Omental fat pad (tissue), 4 donors: ENCODE measurements around the gene KBTBD3. TPM values are rescaled to one million over a fixed set of nuclear protein-coding genes. Genes with fewer than 3 reads are reported as not detected.

ENCODE experiments used
- ATAC-seq: fragments of 150-250 bp; one replicate; pipeline ENCODE4 v1.9.1; 2016; ENCODE audit warnings: mild to moderate bottlenecking, moderate library complexity; ENCODE audit not compliant: low FRiP score
- DNase-seq: peaks from one replicate; pipeline ENCODE4 v3.0.0-alpha.2; 2019; ENCODE audit warnings: low spot score
- CTCF ChIP-seq, 3 donors: fragments of 450-650 bp; IDR thresholded peaks; one replicate each; pipeline ENCODE4 v1.5.1; 2016 to 2017; ENCODE audit warnings: antibody characterized with exemption in 3 of 3, mild to moderate bottlenecking in 3 of 3, moderate library complexity in 2 of 3
- total RNA-seq, 4 donors: library from RNA; depleted of rRNA; stranded (reverse); fragments of >200 nt; gene quantifications; one replicate each; pipeline ENCODE4 v1.1.0, GENCODE V29; 2016

Gene KBTBD3
- total RNA-seq, 4 donors from 2014 or later: 2.5 to 12.0 (median 4.4) TPM

DNA sequence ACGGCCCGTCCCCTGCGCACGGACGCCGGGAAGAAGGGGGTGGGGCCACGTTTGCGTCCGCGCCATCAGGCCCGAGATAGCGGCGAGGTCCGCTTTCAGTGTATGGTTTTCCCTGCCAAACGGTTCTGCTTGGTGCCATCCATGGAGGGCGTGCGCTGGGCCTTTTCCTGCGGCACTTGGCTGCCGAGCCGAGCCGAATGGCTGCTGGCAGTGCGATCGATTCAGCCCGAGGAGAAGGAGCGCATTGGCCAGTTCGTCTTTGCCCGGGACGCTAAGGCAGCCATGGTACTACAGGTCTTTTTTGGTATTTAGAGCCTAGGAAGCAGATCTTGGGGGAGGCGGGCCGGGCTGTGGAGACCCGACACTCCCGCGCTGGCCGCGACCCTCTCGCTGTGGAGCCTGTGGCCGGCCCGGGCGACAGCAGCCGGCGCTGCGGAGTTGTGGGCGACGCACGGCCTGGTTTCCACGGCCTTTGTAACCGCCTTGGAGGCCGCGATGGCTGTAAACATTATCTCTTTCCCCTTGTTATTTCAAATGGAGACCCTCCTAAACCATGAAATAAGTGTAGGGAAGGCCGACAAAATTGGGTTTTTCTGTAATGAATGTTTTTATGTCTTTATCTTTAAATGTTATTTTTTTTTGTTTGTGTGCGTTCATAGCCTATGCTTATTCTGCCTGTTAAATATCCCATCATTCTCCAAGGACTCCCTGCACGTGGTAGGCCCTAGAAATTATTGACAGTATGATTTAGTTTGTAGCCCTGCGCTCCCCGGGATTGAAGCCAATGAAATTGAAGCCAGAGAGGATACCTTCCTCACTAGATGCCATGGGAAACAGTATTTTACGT is 685 bp upstream of the KBTBD3 start, which contains the start of gene AASDHPPT:
Gene AASDHPPT, plus strand, starts transcription at position 54 of the 847 bp plus-strand sequence. Its CDS starts 49 bp downstream, at position 103.
- no peak for TF ChIP-seq CTCF (IDR thresholded peaks at IDR 0.05)
- peak; percentile 31 for ATAC-seq
- DNase-seq: no peak

DNA sequence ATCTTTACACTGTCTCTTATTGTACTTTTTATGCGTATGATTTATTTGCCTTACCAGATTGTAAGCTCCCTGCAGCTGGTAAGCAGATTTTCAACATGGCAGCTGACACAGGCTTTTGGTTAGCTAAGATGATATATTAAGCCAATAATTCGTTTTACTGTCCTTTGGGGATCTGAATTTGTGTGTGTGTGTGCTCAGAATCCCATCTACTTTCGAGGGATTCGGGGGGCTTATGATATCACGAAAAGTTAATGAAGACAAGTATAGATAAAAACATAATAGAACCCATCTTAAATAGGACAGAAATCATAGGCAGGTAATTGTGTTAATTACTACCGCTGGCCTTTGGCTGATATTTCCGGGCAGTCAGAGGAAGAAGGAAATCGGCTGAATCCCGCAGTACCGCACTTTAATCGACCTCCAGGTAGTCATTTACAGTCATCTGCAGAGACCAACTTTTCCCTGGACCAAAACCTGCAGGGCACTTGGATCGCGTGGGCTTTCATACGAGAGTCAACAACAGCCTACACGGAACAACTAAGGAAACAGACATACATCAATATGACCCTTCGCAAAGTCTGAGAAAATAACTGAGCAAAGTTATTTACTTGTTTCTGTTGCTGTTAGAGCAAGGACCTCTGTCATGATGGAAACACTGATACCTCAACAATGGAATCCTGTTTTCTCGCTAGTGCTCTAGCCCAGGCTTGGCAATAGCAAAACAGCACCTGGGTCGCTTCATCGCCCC is 802 bp downstream of the KBTBD3 start:
- DNase-seq (no peak), ATAC-seq (peak; percentile 3)
- no peak for TF ChIP-seq CTCF (IDR thresholded peaks at IDR 0.05)

DNA sequence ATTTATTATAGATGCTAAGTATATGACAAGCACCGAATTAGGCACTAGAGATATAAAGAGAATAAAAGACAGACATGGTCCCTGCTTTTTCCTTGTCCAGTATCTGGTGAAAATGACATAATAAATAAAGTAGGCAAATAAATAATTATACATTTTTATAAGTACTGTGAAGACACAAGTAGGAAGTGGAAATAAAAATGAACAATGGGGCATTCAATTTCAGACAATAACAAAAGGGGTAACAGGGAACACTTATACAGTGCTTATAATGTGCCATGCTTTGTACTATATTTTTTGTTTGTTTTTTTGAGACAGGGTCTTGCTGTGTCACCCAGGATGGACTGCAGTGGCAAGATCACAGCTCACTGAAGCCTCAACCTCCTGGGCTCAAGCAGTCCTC is 4.3 kb downstream of the KBTBD3 start:
- ATAC-seq: no peak
- TF ChIP-seq CTCF (IDR thresholded peaks at IDR 0.05): no peak
- DNase-seq: no peak

GRCh38 chr11:106070606-106071005 is 6.5 kb downstream of the KBTBD3 start:
- ATAC-seq: no peak
- TF ChIP-seq CTCF (IDR thresholded peaks at IDR 0.05): no peak
- no peak for DNase-seq

DNA sequence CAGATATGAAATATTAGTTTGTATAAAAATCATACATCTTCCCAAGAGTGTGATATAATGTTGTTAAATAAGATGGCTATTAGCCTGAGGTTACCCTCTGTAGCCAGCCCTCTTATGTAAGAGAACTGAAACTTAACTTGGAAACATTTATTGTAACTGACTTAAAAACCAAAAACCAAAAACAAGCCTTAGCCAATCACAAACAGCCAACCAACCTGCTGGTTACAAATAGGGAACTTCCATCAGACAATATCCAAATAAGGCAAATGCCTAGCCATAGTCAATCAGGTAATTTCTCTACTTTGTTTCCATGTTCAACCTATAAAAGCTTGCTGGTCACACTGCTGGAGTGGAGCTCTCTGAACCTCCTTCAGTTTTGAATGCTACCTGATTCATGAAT is 14.1 kb downstream of the KBTBD3 start:
- no peak for TF ChIP-seq CTCF (IDR thresholded peaks at IDR 0.05)
- DNase-seq: no peak
- ATAC-seq: no peak

GRCh38 chr11:106061954-106062949 is 14.9 kb downstream of the KBTBD3 start:
- DNase-seq (no peak), ATAC-seq (no peak)
- no peak for TF ChIP-seq CTCF (IDR thresholded peaks at IDR 0.05)
